ENCODE data around the gene TMED5. TPM values are rescaled to one million over a fixed set of nuclear protein-coding genes. Genes with fewer than 3 reads are reported as not detected.

Gene TMED5
- polyA plus RNA-seq, 1 donor from 2014 or later: 22.3 TPM

GRCh38 chr1:93132638-93133037 is 47.6 kb downstream of the TMED5 start:
- H3K4me3 ChIP-seq (ENCODE audit: low read length): no peak overlapping the region
- no peaks in the 10 kb centered on the region for H3F3A ChIP-seq (ENCODE audit: insufficient read depth, low read length, poor library complexity, severe bottlenecking)
- H3K27me3 ChIP-seq (ENCODE audit: insufficient read depth, low read depth, low read length): no peaks in the 10 kb centered on the region
- TF ChIP-seq CTCF (IDR thresholded peaks at IDR 0.05; ENCODE audit: poor library complexity, severe bottlenecking) (no peak), POLR2AphosphoS5 (IDR thresholded peaks at IDR 0.05) (no peak), SMC3 (conservative IDR thresholded peaks at IDR 0.05; ENCODE audit: poor library complexity) (no peak), EZH2 (IDR thresholded peaks at IDR 0.05; ENCODE audit: borderline replicate concordance, insufficient read depth, low read length, poor library complexity, severe bottlenecking) (no peak), MXI1 (conservative IDR thresholded peaks at IDR 0.05; ENCODE audit: poor library complexity, severe bottlenecking) (no peak), EP300 (conservative IDR thresholded peaks at IDR 0.05; ENCODE audit: poor library complexity, severe bottlenecking) (no peak), RAD21 (conservative IDR thresholded peaks at IDR 0.05) (no peak), REST (IDR thresholded peaks at IDR 0.05; ENCODE audit: borderline replicate concordance) (no peak), TAF1 (IDR thresholded peaks at IDR 0.05; ENCODE audit: low read depth) (no peak)
- H3K27ac ChIP-seq (ENCODE audit: low read length): no peak overlapping the region
- no peak overlapping the region for H3K9ac ChIP-seq (ENCODE audit: low read length)
- no peaks in the 10 kb centered on the region for H3K9me3 ChIP-seq (ENCODE audit: low read length)
- no peak overlapping the region for H3K4me2 ChIP-seq (ENCODE audit: low read length)
- no peaks in the 10 kb centered on the region for H3K79me2 ChIP-seq (replicated peaks; ENCODE audit: insufficient read depth, low read length)
- H3K36me3 ChIP-seq (ENCODE audit: insufficient read depth, low read length): peaks cover 4% of the 10 kb centered on the region
- H4K20me1 ChIP-seq (ENCODE audit: insufficient read depth): no peaks in the 10 kb centered on the region
- no peaks in the 10 kb centered on the region for H3K9me2 ChIP-seq (ENCODE audit: insufficient read depth, low read length)
- H2AFZ ChIP-seq (ENCODE audit: low read depth, low read length): no peak overlapping the region

GRCh38 chr1:93129507-93130099 is 50.6 kb downstream of the TMED5 start:
- Histone ChIP-seq H3K27ac (ENCODE audit: low read length) (no peak overlapping the region), H3K9me3 (ENCODE audit: low read length) (no peaks in the 10 kb centered on the region), H3K9ac (ENCODE audit: low read length) (no peak overlapping the region), H3K4me3 (ENCODE audit: low read length) (no peak overlapping the region), H3K4me2 (ENCODE audit: low read length) (no peak overlapping the region), H3F3A (ENCODE audit: insufficient read depth, low read length, poor library complexity, severe bottlenecking) (no peaks in the 10 kb centered on the region), H2AFZ (ENCODE audit: low read depth, low read length) (no peak overlapping the region), H3K9me2 (ENCODE audit: insufficient read depth, low read length) (no peaks in the 10 kb centered on the region), H4K20me1 (ENCODE audit: insufficient read depth) (no peaks in the 10 kb centered on the region), H3K79me2 (replicated peaks; ENCODE audit: insufficient read depth, low read length) (no peaks in the 10 kb centered on the region), H3K27me3 (ENCODE audit: insufficient read depth, low read depth, low read length) (no peaks in the 10 kb centered on the region), H3K36me3 (ENCODE audit: insufficient read depth, low read length) (peaks cover 7% of the 10 kb centered on the region)
- TF ChIP-seq RAD21 (conservative IDR thresholded peaks at IDR 0.05) (no peak), MXI1 (conservative IDR thresholded peaks at IDR 0.05; ENCODE audit: poor library complexity, severe bottlenecking) (no peak), TAF1 (IDR thresholded peaks at IDR 0.05; ENCODE audit: low read depth) (no peak), CTCF (IDR thresholded peaks at IDR 0.05; ENCODE audit: poor library complexity, severe bottlenecking) (no peak), POLR2AphosphoS5 (IDR thresholded peaks at IDR 0.05) (no peak), SMC3 (conservative IDR thresholded peaks at IDR 0.05; ENCODE audit: poor library complexity) (no peak), REST (IDR thresholded peaks at IDR 0.05; ENCODE audit: borderline replicate concordance) (no peak), EZH2 (IDR thresholded peaks at IDR 0.05; ENCODE audit: borderline replicate concordance, insufficient read depth, low read length, poor library complexity, severe bottlenecking) (no peak), EP300 (conservative IDR thresholded peaks at IDR 0.05; ENCODE audit: poor library complexity, severe bottlenecking) (no peak)
